HG03159 (cell line): ENCODE measurements around the gene OR1C1.
"Not testable (repeated sequence)": the region's sequence is repeated elsewhere in the genome, so short reads cannot be mapped to it uniquely, and the experiment has no call there.

Experiments used
- ATAC-seq: cut with Tn5 transposase; IDR thresholded peaks from one replicate; pipeline ENCODE4 v1.9.1; 2021; ENCODE audit warnings: mild to moderate bottlenecking, moderate library complexity; ENCODE audit not compliant: unreplicated experiment

Gene OR1C1, protein sequence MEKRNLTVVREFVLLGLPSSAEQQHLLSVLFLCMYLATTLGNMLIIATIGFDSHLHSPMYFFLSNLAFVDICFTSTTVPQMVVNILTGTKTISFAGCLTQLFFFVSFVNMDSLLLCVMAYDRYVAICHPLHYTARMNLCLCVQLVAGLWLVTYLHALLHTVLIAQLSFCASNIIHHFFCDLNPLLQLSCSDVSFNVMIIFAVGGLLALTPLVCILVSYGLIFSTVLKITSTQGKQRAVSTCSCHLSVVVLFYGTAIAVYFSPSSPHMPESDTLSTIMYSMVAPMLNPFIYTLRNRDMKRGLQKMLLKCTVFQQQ

DNA sequence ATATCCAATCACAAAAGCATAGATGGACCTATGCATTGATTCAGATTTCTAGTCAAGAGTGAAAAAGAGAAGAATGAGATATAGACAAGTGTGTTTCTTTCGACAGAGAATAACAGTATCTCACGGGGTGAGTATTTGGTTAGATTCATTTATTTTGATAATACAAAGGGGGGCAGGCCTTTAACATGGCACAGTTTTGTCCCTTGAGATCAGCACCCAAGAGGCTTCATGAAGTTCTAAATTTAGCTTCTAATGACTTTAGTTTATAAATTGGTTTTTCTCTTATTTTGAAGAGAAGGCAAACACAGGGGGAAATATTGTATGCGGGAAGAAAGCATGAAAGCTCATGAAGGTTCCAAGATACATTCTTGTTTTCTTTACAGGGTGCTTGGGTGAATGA, at the start of gene OR1C1:
TSS of gene OR1C1 (minus strand) at position 101 of the 400 bp plus-strand sequence. CDS start 2,150 bp downstream, outside the sequence.
- ATAC-seq, result no peak

DNA sequence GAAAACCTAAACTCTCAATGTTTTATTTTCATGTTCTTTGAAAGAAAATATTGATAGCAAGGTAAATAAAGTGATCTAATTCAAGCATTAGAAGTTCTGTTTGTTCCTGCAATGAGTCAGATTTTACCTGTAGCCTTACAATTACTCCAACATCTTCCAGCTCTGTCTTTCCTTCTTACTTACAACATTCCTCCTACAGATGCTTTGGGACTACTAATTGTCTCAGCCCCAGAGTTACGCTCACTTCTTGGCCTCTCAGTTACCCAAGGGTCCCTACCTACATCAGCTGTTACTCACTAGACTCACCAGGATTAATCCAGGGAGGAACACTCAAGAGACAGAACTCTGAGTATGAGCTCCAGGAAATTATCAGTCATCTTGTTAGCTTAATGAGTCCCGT, 37.2 kb upstream of the OR1C1 start:
- no peak for ATAC-seq

GRCh38 chr1:247769603-247770002, 9.2 kb upstream of the OR1C1 start:
- ATAC-seq, result no peak

- not testable (repeated sequence) for ATAC-seq
These were observed 6.0 kb downstream of the OR1C1 start for GRCh38 chr1:247754311-247754710.

GRCh38 chr1:247749870-247750269, 10.5 kb downstream of the OR1C1 start:
- ATAC-seq, result no peak

DNA sequence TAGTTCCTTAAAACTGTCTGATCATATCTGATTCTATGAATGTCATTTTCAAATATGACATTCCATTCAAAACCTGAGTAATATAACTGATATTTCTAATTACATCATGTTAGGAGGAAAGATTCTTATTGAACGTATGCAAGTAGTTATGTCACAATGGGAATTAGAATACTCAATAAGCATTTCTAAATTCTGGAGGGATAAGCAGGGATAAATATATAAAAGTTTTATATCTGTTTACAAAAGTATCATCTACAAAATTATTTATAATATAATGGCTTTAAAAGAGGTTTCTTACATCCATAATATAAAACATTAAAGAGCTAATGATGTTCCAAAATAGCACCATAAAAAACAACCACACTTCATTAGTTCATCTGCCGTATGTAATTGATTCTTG, 12.3 kb downstream of the OR1C1 start, which contains the start of gene OR14A2:
TSS of gene OR14A2 (minus strand) at position 101 of the 400 bp plus-strand sequence.
- ATAC-seq, result no peak

GRCh38 chr1:247747616-247748015, 12.7 kb downstream of the OR1C1 start:
- ATAC-seq, result no peak

GRCh38 chr1:247746391-247746935, 13.9 kb downstream of the OR1C1 start:
- ATAC-seq, result no peak

GRCh38 chr1:247742215-247742760, 18.1 kb downstream of the OR1C1 start:
- ATAC-seq, result not testable (repeated sequence)

DNA sequence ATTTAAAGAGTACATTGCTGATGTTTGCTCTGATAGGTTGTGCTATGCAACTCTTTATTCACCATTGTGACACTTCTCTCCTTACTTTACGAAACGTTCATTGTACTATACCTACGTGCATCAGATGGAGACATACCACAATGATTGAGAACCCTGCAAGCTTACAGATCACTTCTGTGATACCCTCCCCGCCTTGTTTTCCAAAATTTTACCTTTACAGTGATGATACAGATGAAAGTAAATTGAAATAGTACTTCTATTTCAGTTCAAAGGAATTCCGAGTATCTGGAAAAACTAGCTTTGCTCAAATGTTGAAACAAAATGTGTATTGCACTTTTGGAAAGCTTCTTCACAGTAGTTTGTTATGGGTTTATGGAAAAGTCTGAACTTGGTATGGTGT, 18.6 kb downstream of the OR1C1 start:
- ATAC-seq, result no peak

- no peak for ATAC-seq
These were observed 19.6 kb downstream of the OR1C1 start for GRCh38 chr1:247740721-247741120.

DNA sequence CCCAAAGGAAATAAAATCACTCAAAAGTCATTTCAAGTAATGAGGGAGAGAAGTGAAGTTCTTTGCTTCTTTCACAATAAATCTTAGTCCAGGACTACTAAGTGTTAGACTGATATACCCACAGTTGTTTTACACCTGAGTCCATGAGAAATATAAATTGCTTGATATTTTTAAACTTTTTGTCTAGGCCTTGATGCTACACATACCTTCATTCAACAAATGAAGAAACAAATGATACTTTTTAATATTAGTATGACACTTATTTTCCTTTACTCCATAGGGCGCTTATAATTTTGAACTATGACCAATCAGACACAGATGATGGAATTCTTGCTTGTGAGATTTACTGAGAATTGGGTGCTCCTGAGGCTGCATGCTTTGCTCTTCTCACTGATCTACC, 22.0 kb downstream of the OR1C1 start, which contains the start of gene OR14K1:
TSS of gene OR14K1 (plus strand) at position 301 of the 400 bp plus-strand sequence. CDS start at position 301, 0 bp downstream.
- no peak for ATAC-seq

DNA sequence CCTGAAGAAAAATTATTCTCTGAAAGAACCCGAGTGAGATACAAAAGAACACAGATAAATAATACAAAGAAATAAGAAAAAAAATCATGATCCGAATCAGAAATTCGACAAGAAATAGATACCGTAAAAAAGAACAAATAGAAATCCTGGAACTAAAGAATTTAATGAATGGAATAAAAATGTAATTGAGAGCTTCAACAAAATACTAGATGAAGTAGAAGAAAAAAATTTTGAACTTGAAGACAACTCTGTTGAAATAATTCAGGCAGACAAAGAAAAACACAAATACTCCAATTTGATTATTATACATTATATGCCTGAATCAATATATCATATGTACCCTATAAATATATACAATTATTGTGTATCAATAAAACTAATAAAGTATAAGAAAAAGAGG, 39.1 kb downstream of the OR1C1 start:
- ATAC-seq, result no peak

DNA sequence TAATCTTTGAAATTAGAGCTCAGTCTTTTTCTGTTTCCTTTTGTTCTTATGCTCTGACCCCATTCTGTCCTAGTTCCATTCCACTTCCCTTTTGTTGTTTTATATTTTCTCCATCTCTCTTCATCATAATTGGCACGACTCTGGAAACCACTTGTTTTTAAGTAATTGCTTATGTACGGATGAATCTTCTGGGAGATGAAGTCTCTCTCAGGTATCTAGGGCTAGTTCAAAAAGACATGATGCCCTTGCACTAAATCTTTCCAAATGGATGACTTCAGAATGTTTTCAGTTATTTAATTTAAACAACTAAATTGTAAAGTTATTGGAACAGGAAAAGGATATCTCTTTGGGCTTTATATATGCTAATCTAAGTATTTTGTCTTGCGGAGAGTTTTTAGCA, 43.8 kb downstream of the OR1C1 start, which contains the start of gene OR6F1:
TSS of gene OR6F1 (minus strand) at position 101 of the 400 bp plus-strand sequence. CDS start 3,891 bp downstream, outside the sequence.
- ATAC-seq, result no peak

- ATAC-seq, result no peak
These were observed 46.6 kb downstream of the OR1C1 start for GRCh38 chr1:247713753-247714152.

DNA sequence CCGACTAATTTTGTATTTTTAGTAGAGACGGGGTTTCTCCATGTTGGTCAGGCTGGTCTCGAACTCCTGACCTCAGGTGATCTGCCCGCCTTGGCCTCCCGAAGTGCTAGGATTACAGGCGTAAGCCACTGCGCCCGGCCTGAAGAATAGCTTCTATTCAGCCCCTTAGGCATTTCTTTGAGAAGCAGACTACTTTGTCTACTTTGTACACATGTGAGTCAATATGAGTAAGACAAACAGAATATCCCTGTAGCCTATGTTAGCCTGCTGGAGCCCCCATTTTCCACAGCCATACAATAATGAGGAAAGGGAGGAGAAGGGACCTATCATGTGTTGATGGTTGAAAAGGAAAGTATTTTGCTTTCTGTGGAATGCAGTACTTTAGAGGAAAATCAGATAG, 49.7 kb downstream of the OR1C1 start:
- not testable (repeated sequence) for ATAC-seq
